ENCODE results near the gene MROH7.
A peak's percentile ranks its signal among the peaks of the same experiment; 100 is the strongest.

MROH7 gene

DNA sequence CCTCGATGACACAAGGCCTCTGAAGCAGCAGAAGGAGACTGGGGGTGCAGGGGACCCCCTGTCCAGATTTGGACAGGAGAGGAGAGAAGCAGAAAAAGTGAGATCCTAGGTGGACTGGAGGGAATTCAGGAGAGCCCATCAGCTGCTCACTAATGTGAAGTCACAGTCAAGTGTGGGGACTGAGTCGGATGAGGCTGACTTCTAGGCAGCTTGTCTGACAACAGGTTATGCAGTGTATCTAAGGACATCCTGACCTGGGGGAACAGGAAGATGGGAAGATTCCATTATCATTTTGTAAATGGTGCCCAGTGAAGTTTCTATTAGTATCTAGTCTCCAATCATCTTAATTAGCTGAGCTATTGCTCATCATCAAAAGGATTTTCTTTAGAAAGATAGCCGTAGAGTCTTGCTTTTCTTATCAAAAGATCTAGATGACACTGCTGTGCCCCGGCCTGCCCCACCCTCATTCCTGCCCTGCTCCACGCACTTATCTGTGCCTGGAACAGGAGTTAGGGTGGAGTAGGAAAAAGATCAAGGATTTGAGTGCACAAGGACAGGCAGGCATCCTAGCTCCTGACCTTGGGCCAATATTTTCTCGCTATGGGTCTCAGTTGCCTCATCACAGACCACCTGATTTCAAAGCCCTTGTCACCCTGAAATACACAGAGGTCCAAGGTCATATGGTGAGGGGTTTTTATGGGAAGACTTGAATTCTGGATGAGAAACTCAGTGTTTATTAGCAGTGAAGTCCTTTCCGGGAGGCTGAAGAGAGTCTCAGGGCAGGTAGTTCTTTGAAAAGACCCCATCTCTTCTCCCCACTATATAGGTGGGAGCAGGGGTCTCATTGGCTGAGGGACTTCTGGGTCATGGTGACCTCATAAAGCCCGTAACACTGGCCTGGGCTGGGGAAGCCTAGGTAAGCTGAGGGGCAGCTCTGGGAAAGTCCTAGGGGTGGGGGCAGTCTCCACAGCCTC is at the start of gene MROH7:
Gene MROH7, plus strand, starts transcription at position 924 of the 974 bp plus-strand sequence. CDS start 11,141 bp downstream, outside the sequence.
- peaks cover 39% of the 10 kb centered on the region for H3K4me1 Mint-ChIP-seq
- H3K27me3 Mint-ChIP-seq (ENCODE audit: low read depth, poor library complexity) = peaks cover 28% of the 10 kb centered on the region
- no peak for DNase-seq
- H3K36me3 Mint-ChIP-seq (ENCODE audit: low read depth) = peaks cover 11% of the 10 kb centered on the region
- peak within 1 kb of the TSS; percentile 32 for H3K27ac Mint-ChIP-seq
- H3K9me3 Mint-ChIP-seq = peaks cover 47% of the 10 kb centered on the region
- TF ChIP-seq, protein P1, sequence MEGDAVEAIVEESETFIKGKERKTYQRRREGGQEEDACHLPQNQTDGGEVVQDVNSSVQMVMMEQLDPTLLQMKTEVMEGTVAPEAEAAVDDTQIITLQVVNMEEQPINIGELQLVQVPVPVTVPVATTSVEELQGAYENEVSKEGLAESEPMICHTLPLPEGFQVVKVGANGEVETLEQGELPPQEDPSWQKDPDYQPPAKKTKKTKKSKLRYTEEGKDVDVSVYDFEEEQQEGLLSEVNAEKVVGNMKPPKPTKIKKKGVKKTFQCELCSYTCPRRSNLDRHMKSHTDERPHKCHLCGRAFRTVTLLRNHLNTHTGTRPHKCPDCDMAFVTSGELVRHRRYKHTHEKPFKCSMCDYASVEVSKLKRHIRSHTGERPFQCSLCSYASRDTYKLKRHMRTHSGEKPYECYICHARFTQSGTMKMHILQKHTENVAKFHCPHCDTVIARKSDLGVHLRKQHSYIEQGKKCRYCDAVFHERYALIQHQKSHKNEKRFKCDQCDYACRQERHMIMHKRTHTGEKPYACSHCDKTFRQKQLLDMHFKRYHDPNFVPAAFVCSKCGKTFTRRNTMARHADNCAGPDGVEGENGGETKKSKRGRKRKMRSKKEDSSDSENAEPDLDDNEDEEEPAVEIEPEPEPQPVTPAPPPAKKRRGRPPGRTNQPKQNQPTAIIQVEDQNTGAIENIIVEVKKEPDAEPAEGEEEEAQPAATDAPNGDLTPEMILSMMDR (IDR thresholded peaks at IDR 0.05) = no peak
- H3K4me3 Mint-ChIP-seq = no peak within 1 kb of the TSS

DNA sequence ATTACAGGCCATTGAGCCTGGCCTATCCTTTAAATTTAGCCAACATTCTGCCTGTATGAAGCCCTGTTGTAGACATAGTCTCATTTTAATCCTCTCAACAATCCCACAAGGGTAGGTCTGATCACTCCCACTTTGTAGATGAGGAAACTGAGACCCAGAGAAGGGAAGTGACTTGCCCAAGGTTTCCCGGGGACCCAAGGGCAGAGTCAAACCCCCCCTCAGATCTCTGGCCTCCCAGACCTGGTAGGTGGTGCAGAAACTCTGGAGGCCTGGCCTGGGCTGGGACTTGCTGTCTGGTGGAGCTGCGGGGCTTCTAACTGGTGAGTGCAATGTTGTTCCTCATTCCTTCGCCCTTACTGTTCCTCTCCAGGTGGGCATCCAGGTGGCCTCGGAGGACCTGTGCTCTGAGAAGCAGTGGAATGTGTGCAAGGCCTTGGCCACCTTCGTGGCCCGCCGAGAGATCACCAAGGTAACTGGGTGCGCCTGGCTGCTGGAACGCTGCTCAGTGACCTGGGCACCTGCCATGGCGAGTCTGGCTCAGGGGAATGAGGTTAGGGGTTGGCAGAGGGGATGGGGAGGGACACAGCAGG is 47.9 kb upstream of the MROH7 start:
- DNase-seq = no peak
- Mint-ChIP-seq H3K4me3 (no peak overlapping the region), H3K4me1 (peaks cover 31% of the 10 kb centered on the region), H3K36me3 (ENCODE audit: low read depth) (no peaks in the 10 kb centered on the region), H3K27ac (no peak overlapping the region), H3K27me3 (ENCODE audit: low read depth, poor library complexity) (peaks cover 8% of the 10 kb centered on the region), H3K9me3 (no peaks in the 10 kb centered on the region)
- TF ChIP-seq, protein P1 (IDR thresholded peaks at IDR 0.05) = no peak

DNA sequence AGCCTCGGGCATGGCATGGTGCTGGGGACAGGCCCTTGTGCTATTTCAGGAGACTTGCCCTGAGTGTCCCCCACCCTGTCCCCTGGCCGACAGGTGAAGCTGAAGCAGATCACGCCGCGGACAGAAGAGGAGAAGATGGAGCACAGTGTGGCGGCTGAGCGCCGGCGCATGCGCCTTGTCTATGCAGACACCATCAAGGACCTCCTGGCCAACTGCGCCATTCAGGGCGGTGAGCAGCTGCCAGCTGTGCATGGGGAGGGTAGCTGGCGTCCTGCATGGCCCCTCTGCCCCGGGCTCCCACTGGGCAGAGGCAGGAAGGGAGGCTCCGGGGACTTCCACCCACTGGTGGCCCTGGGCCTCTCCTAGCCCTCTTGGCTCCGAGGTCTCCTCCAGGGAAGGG is 47.1 kb upstream of the MROH7 start:
- H3K36me3 Mint-ChIP-seq (ENCODE audit: low read depth) = no peaks in the 10 kb centered on the region
- H3K27ac Mint-ChIP-seq = no peak overlapping the region
- no peaks in the 10 kb centered on the region for H3K9me3 Mint-ChIP-seq

DNA sequence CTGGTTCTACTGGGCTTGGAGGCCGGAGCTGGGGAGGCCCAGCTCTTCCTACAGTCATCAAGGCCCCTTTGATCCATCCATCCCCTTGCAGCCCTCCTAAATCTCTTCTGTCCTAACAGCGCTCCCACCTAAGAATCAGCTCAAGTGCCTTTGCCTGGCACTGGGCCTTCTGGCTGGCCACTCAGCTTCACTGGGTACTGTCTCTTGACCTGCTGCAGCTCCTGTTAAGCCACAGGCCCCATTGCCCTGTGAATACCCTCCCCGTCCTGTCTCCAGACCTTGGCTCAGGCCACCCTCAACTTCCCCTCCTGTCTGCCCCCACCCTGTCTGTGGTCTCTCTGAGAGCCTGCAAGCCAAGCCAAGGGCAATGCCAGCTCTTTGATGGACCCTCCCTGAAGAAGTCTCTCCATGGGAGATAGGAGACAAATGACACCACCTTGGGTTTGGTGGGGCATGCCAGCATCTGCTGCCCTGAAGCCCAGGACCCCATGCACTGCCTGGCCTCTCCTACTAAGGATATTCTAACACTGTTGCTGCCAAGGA is 45.6 kb upstream of the MROH7 start:
- TF ChIP-seq, protein P1 (IDR thresholded peaks at IDR 0.05) = no peak
- Mint-ChIP-seq H3K9me3 (no peaks in the 10 kb centered on the region), H3K4me1 (peaks cover 36% of the 10 kb centered on the region), H3K36me3 (ENCODE audit: low read depth) (no peaks in the 10 kb centered on the region), H3K27ac (peak overlapping the region; percentile 45), H3K4me3 (no peak overlapping the region), H3K27me3 (ENCODE audit: low read depth, poor library complexity) (peaks cover 9% of the 10 kb centered on the region)
- no peak for DNase-seq

More for the DNA sequence above, 47.1 kb upstream of the MROH7 start:
- Mint-ChIP-seq H3K4me1 (peaks cover 32% of the 10 kb centered on the region), H3K27me3 (ENCODE audit: low read depth, poor library complexity) (peaks cover 7% of the 10 kb centered on the region), H3K4me3 (no peak overlapping the region)
- no peak for DNase-seq
- TF ChIP-seq, protein P1 (IDR thresholded peaks at IDR 0.05) = no peak

DNA sequence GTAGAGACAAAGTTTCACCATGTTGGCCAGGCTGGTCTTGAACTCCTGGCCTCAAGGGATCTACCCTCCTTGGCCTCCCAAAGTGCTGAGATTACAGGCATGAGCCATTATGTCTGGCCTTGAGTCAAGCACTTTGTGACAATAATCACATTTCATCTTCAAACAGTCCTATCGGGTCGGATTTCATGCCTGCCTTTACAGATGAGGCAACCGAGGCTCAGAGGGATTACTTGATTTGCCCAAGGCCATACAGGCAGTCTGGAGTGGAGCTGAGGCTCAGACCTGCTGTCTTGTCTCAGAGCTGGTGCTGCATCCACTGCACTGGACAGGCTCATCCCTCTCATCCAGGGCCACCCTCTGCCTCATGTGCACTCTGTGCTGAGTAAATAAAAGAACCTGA is 44.8 kb upstream of the MROH7 start:
- no peak overlapping the region for H3K27ac Mint-ChIP-seq
- peaks cover 40% of the 10 kb centered on the region for H3K4me1 Mint-ChIP-seq
- no peaks in the 10 kb centered on the region for H3K36me3 Mint-ChIP-seq (ENCODE audit: low read depth)
- DNase-seq = no peak
- no peak overlapping the region for H3K4me3 Mint-ChIP-seq
- H3K27me3 Mint-ChIP-seq (ENCODE audit: low read depth, poor library complexity) = peaks cover 11% of the 10 kb centered on the region
- H3K9me3 Mint-ChIP-seq = no peaks in the 10 kb centered on the region
- TF ChIP-seq, protein P1 (IDR thresholded peaks at IDR 0.05) = no peak

Data from nephron progenitor cell (in vitro differentiated cells).